Activated naive CD4-positive, alpha-beta T cell (primary cell): ENCODE results near the gene LRRC45.

Experiments used
- DNase-seq, 4 experiments: peaks; one replicate each; lab custom pipeline; 2025; lab: John Stamatoyannopoulos, UW

LRRC45 gene

DNA sequence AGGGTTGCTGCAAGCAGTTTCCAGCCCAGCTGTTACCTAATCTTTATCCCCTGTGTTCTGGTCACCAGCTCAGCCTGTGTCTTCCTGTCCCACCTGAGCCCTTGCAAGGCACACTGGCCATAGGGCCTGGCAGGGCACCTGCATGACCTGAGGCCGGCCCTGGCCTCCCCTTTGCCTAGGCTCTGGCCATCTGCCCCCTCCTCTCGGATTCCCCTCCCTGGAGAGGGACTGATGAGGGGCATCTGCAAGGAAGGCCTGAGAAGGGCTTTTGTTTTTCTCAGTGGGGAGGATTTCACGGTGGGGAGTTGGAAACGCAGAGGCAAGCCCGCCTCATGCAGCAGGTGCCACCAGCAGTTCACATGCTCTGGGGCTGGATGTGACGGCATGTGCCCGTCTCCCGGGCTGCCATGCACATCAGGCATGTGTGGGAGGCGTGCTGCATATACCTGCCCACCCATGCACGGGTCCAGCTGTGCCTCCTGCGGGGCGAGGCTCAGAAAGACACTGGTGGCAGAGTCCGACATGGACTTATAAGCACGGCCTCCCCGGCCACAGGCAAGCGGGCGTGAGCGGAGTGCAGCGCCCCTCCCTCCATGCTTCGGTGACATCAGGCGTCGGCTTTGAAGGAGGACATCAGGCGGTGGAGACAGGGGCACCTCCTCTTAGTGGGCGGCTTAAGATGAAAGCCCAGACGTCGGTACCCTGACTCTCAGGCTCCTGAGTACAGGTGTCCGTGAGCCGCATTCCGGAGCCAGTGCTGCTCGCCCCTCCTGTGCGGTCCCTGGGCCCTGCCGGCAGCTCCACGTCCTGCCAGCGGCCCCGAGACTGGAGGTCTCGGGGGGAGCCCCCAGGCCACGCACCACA, 29.1 kb upstream of the LRRC45 start:
- DNase-seq = no peak

DNA sequence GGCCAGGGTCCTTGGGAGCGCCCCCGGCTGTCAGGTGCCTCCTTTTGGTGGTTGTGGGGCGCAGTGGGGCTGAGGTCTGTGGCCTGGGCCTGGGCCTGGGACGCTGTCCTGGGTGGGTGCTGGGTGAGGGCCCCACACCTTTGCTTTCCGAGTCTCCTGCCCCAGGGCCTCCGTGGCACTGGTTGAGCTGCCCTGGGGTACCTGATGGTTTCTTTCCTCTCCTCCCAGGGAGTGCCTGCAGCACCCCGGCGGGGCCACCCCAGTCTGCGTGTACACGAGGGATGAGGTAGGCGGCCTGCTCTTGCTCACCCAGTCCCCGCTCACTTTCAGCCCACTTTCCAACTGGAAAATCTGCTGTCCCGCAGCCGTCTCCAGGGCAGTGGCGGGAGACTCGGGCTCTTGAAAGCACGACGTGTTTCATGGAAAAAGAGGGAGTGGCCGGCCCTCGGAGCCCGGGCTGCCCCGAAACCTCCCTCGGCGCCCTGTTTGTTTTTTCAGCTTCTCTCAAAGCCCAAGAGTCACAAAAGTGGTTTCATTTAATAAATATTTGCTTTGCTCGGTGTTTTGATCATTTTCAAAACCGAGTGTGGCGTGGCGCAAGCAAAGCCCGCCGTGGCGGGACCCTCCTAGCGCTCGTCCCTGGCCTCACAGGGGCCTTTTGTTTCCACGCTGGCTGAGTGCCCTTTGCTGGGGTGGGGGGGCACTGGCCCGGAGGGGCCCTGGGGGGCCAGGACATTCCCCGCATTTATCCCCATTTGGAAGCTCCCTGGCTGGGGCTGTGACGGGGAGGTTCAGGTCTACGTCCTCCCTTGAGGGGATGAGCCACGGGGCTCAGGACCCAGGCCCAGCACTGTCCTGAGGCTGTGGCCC, 28.3 kb upstream of the LRRC45 start:
- DNase-seq = no peak

DNA sequence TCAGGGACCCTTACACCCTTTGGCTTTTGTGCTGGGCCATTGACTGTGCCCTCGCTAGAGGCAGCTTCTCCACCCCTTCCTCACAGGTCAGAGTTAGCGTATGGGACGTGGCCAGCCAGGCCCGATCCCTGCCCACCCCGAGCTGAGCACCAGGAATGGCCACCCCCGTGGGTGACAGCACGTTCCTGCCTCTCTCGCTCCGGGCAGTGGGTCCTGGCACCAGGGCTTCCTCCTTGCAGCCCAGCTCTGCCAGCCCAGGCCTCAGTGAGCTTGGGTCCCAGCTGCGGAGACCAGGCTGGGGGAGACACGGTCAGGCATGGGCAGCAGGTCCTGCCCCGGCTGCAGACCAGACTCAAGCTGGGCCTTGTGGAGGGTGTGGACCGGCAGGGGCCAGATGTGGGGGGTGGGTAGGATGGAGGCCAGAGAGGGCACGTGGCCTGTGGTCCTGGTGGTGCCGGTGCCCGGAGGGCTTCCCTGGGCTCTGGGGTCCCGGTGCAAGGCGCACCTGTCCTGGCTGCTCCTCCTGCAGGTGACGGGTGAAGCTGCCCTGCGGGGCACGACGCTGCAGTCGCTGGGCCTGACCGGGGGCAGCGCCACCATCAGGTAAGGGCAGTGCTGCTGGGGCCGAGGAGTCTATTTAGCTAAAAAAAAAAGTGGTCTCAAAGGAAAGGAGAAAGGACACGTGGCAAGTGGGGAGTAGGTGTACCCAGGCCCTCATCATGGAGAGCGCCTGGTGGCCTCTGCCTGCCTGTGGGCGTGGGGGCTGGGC, 27.5 kb upstream of the LRRC45 start:
- DNase-seq = no peak

GRCh38 chr17:81996232-81996756, 26.8 kb upstream of the LRRC45 start:
- no peak for DNase-seq

- no peak for DNase-seq
These were observed 26.2 kb upstream of the LRRC45 start for GRCh38 chr17:81996757-81997441.

GRCh38 chr17:81998212-81998611, 24.9 kb upstream of the LRRC45 start:
- no peak for DNase-seq

- DNase-seq = no peak
These were observed 24.2 kb upstream of the LRRC45 start for GRCh38 chr17:81998691-81999438.

- no peak for DNase-seq
These were observed 23.5 kb upstream of the LRRC45 start for GRCh38 chr17:81999587-81999975.

GRCh38 chr17:81999976-82000802, 22.9 kb upstream of the LRRC45 start:
- DNase-seq = no peak

GRCh38 chr17:82000803-82001570, 22.1 kb upstream of the LRRC45 start:
- no peak for DNase-seq

- no peak for DNase-seq
These were observed 21.5 kb upstream of the LRRC45 start for GRCh38 chr17:82001571-82002056.

DNA sequence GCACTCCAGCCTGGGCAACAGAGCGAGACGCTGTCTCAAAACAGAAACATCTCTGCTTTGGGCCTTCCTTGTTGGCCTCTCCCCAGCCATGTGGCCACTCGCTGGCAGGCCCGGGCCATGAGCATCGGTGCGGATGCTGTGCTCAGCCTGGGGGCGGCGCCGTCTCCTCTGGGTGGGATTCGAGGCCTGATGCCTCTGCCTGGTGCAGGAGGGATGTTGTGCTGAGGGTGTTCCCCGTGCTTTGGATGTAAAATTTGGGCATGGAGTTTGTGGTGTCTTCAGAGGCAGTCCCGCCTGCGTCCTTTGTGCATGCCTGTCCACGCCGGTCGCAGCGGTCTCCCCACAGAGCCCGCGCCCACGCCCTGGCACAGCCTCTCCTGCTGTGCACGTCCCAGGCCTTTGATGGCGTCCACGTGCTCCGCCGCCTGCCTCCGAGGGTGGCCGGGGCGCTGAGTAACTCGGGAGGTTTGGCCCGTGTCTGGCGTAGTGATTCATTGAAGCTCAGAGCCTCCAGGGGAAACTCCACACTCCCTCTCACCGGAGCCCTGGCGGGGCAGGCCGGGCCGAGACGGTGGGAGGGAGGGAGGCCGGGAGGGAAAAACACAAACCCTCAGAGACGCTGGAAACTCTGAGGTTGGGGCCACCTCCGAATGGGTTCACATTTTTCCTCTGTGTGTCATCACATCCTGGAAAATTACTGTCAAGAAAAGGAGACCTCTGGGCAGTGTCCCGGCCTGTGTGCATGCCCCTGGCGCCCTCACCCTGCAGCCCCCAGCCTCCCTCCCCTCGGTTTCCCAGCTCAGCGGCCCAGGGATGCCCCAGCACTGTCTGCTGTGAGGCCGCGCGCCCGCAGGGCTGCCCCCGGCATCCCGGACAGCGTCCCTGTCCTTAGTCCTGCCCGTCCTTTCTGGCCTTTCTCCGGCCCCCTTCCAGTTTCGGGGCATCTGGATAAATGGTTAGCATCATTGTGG, 19.4 kb upstream of the LRRC45 start:
- no peak for DNase-seq

DNA sequence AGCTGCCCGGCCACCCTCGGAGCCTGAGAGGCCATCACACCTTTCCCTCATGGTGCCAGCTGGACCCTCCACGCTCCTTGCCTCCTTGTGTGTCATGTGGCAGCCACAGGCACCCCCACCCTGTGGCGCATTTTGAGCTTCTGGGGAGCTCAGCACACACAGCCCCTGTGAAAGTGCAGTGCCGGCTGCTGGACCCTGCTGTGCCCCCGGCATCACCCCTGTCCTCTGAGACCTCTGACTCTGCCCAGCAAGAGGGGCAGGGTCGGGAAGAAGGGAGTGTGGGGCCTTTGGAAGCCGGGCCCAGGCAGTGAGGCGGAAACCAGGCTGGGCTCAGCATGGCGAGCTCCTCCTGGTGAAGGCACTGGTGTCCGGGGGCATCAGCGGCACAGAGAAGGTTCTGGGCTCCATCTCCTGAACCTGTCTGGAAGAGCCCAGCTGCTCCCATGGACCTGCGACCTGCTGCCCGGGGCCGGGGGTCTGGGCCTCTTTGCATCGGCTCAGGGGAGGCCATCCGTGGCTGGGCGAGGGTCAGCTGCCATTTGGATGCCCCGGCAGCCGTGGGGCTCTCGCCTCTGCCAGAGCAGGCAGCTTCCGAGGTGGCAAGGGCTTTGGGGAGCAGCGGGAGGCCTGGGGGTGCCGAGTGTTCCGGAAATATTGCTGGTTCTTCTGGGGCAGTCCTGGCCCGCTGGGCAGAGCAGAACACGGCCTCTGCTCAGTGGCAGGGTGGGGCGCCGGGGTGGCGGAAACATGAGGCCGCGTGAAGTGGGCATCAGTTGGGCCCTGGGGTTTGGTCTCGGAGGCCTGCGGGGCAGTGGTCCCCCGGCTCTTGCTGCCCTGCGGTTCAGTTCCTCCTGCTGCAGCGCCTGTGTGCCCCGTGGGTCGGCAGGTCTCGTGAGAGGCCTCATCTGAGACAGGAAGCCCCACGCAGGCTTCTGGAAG, 18.3 kb upstream of the LRRC45 start:
- DNase-seq = no peak

DNA sequence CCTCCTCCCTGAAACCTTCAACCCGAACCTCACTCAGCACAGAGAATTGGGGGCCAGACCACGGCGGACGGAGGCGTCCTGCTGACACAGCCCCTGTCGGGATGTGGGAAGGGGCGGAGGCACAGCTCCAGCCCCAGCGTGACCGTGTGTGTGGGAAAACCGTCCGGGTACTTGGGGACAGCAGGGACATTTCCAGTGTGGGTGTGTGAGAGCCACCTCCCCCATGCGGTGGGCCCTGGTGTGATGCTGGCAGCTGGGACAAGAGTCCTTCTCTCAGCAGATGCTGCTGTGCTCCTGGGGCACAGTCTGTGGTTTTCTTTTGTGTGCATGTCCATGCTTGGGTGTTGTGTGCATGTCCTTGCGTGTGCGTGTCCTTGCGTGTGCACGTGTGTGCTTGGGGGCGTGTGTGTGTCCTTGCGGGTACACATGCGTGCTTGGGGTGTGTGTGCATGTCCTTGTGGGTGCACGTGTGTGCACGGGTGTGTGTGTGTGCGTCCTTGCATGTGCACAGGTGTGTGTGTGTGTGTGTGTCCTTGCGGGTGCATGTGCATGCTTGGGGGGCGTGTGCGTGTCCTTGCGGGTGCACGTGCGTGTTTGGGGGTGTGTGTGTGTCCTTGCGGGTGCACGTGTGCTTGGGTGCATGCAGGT, 17.3 kb upstream of the LRRC45 start:
- no peak for DNase-seq

DNA sequence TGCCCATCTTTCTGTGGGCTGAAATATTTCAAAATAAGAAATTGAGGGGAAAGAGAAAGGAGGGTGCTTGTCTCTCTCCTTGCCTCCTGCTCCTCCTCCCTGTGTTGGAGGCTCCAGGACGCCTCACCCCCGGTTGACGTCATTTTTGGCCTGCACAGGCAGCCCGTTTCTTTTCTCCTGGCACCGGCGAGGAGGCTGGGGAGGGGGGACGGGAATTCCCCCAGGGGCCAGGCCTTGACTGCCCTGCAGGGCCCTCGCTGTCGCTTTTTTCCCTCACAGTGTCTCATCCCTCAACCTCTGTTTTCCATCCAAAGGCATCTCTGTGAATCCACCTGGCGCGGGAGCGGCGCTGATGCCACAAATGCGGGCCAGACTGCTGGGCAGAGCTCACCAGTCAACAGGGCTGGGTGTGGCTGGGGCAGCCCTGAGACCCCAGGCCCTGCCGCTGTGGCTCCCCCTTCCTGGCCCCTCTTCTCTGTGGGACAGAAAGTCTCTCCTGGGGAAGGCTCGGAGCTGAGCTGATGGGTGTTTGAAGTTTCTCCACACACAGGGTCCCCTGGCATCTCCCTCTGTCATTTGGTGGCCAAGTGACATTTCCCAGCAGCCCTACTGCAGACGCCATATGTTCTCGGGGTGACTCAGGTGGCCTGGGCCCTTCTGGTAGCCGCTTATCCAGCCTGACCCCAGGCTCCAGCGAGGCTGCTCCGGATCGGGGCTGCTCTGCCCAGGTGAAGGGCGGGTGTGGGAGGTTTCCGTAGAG, 16.5 kb upstream of the LRRC45 start:
- DNase-seq = no peak

GRCh38 chr17:82007228-82007494, 15.9 kb upstream of the LRRC45 start:
- no peak for DNase-seq
